Right lobe of liver (tissue), 6 donors: ENCODE measurements around the gene GAPVD1. TPM values are rescaled to one million over a fixed set of nuclear protein-coding genes. Genes with fewer than 3 reads are reported as not detected.

Experiments
- ATAC-seq, 4 donors: fragments of 200-7000 bp; cut with Tn5 transposase; one replicate each; pipeline ENCODE4 v1.9.1; 2020; ENCODE audit warnings: mild to moderate bottlenecking in 4 of 4, moderate library complexity in 4 of 4
- DNase-seq, 3 donors: peaks; one replicate each; pipeline ENCODE4 v3.0.0-alpha.2; 2020
- H3K27ac ChIP-seq, 3 donors: fragments of 200-600 bp; one replicate each; pipeline ENCODE4 v1.8.0; 2022
- H3K27me3 ChIP-seq, 2 donors: fragments of 200-600 bp; one replicate each; pipeline ENCODE4 v1.8.0; 2022
- H3K36me3 ChIP-seq, 4 donors: fragments of 200-600 bp; sonication (generic) in 1 of 4; one replicate each; pipeline versions ENCODE4 v1.5.1 to v1.8.0; 2017 to 2022; ENCODE audit warnings: control low read depth in 1 of 4
- H3K4me1 ChIP-seq, 4 donors: fragments of 200-600 bp; sonication (generic) in 1 of 4; one replicate each; pipeline versions ENCODE4 v1.5.1 to v1.8.0; 2017 to 2022; ENCODE audit warnings: control low read depth in 1 of 4
- H3K4me3 ChIP-seq, 3 donors: fragments of 200-600 bp; one replicate each; pipeline ENCODE4 v1.8.0; 2022
- H3K9me3 ChIP-seq, 4 donors: fragments of 200-600 bp; sonication (generic) in 1 of 4; one replicate each; pipeline versions ENCODE4 v1.5.1 to v1.8.0; 2017 to 2022; ENCODE audit warnings: control low read depth in 1 of 4
- CTCF ChIP-seq, 4 donors: fragments of 200-600 bp in 3 of 4; fragments of 450-650 bp in 1 of 4; IDR thresholded peaks; one replicate each; pipeline versions ENCODE4 v1.5.1 to v1.8.0; 2016 to 2022; ENCODE audit warnings: antibody characterized with exemption in 4 of 4, mild to moderate bottlenecking in 2 of 4
- POLR2A ChIP-seq: fragments of 450-650 bp; IDR thresholded peaks from one replicate; pipeline ENCODE4 v1.6.1; 2017; ENCODE audit warnings: antibody characterized with exemption, mild to moderate bottlenecking
- WGBS: methylation state at CpG from one replicate; pipeline ENCODE4 v1.1.6; 2018; ENCODE audit warnings: low coverage, low lambda C conversion rate; ENCODE audit not compliant: insufficient coverage; ENCODE audit errors: missing lambda C conversion rate; 5-methylcytosine and 5-hydroxymethylcytosine counted together
- intact Hi-C, 2 donors: fragments of 100-400 bp; cut with DNase I; formaldehyde crosslinking; loops; one replicate each; pipeline versions ENCODE4 v1.11.2 to v1.14.1; 2022
- total RNA-seq, 6 experiments: library from RNA; depleted of rRNA in 2 of 6; stranded (reverse); fragments of >200 nt in 2 of 6; fragmentation: NEBNext Ultra II Directional in 3 of 6; extraction: Animal tissue kit (Norgen Biotek cat#: 25700) in 3 of 6; gene quantifications; one replicate each; pipeline versions ENCODE4 v1.1.0 to v1.2.4, GENCODE V29; 2016 to 2023
- donor health status: DM: no; HTN: yes; CAD: no.
- donor health status: DM: no; HTN: no; CAD: no.
- donor health status: DM: no; HTN: no; CAD: no.
- donor health status: DM: no; HTN: yes; CAD: no.
- donor health status: DM: no; HTN: yes; CAD: no.

The GAPVD1 gene
- total RNA-seq, 6 experiments from 2014 or later, result 15.7 to 24.1 (median 21.1) TPM

- Histone ChIP-seq H3K4me1 (peaks cover 0 to 4% (median 0%) of the 10 kb centered on the region in 4 donors), H3K27ac (no peak overlapping the region), H3K27me3 (no peaks in the 10 kb centered on the region), H3K9me3 (no peaks in the 10 kb centered on the region), H3K36me3 (no peaks in the 10 kb centered on the region), H3K4me3 (no peak overlapping the region)
- TF ChIP-seq CTCF (IDR thresholded peaks at IDR 0.05) (no peak), POLR2A (no peak)
- ATAC-seq, result no peak
- DNase-seq, result no peak
- intact Hi-C loops, result no loop called here
These were observed 7.4 kb upstream of the GAPVD1 start for GRCh38 chr9:125254231-125254630.

GRCh38 chr9:125255781-125256391 is 5.7 kb upstream of the GAPVD1 start:
- H3K4me1 ChIP-seq, result peaks cover 0 to 6% (median 0%) of the 10 kb centered on the region in 4 donors
- no peak for TF ChIP-seq POLR2A
- TF ChIP-seq CTCF (IDR thresholded peaks at IDR 0.05), result peak in 2 of 4 donors; percentile 15 to 23
- DNase-seq (peak in 1 of 3 donors; percentile 9), ATAC-seq (peak in 3 of 4 donors; percentile 36 to 52 (median 41))
- H3K4me3 ChIP-seq, result no peak overlapping the region
- H3K9me3 ChIP-seq, result no peaks in the 10 kb centered on the region
- 42% methylated on average over 2 of the region's 2 CpGs for WGBS
- intact Hi-C loops, result no loop called here
- no peak overlapping the region for H3K27ac ChIP-seq
- H3K36me3 ChIP-seq, result no peaks in the 10 kb centered on the region
- H3K27me3 ChIP-seq, result no peaks in the 10 kb centered on the region

GRCh38 chr9:125258160-125258785 is 3.4 kb upstream of the GAPVD1 start:
- ATAC-seq (no peak), DNase-seq (peak in 1 of 3 donors; percentile 11)
- Histone ChIP-seq H3K4me3 (no peak overlapping the region), H3K9me3 (no peaks in the 10 kb centered on the region), H3K36me3 (no peaks in the 10 kb centered on the region), H3K27me3 (no peaks in the 10 kb centered on the region), H3K27ac (no peak overlapping the region), H3K4me1 (peaks cover 0 to 17% (median 0%) of the 10 kb centered on the region in 4 donors)
- intact Hi-C loops, result no loop called here
- no peak for TF ChIP-seq CTCF (IDR thresholded peaks at IDR 0.05)
- TF ChIP-seq POLR2A, result no peak
- 68% methylated on average over 4 of the region's 6 CpGs for WGBS

GRCh38 chr9:125258832-125259534 is 2.6 kb upstream of the GAPVD1 start:
- DNase-seq, result peak in 1 of 3 donors; percentile 47
- 46% methylated on average over 2 of the region's 2 CpGs for WGBS
- Histone ChIP-seq H3K4me1 (peaks cover 0 to 22% (median 0%) of the 10 kb centered on the region in 4 donors), H3K9me3 (no peaks in the 10 kb centered on the region), H3K4me3 (no peak overlapping the region), H3K27ac (no peak overlapping the region), H3K27me3 (no peaks in the 10 kb centered on the region), H3K36me3 (no peaks in the 10 kb centered on the region)
- intact Hi-C loops, result no loop called here
- TF ChIP-seq POLR2A (no peak), CTCF (IDR thresholded peaks at IDR 0.05) (no peak)
- ATAC-seq, result peak in 1 of 4 donors; percentile 13
